ENCODE results near the gene AOC1. TPM values are rescaled to one million over a fixed set of nuclear protein-coding genes. Genes with fewer than 3 reads are reported as not detected.
"Not testable (repeated sequence)": the region's sequence is repeated elsewhere in the genome, so short reads cannot be mapped to it uniquely, and the experiment has no call there.

The AOC1 gene
- total RNA-seq, 1 experiment from 2014 or later = not detected

DNA sequence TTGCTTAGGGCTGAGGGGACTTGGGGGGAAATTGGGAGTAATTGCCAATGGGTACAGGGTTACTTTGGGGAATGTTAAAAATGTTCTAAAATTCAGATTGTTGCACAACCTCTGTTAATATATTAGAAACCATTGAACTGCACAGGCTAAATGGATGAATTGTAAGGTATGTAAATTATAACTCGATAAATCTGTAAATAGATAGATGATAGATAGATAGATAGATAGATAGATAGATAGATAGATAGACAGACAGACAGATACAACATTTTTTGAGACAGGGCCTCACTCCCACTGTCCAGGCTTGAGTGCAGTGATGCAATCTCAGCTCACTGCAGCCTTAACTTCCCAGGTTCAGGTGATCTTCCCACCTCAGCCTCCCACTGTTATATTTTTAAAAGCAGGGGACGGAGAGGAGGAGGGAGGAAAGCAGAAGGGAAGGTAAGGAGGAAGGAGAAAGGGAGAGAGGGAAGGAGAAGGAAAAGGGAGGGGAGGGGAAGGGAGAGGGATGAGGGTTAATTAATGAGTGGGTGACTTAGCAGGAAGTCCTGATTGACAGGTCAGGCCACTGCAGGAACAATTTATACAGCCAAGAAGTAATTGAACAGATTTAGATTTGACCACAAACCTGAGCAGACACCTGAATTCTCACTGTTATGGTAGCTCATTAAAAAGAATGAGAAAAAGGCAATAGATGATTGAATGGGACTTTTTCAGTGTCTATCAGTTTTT, 38.7 kb downstream of the AOC1 start:
- no peak for DNase-seq (ENCODE audit: extremely low read depth, low read depth)

DNA sequence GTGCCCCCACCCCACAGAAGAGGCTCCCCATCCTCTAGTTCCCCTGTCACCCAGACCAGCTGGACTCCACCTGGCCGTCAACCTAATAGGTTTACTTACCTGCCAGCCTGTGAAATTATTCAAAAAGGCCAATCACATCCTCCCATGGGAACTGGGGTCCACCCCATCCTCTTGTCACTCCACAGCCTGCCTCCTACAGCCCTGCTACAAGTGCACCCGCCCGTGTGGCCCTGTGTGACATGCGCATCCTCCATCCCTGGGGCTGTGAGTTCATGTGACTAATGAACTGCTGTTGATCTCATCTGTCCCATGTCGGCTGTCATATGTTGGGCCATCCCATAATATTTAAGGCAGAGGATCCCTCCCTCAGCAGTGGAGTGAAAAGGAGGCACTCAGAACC, 39.4 kb downstream of the AOC1 start:
- no peak for DNase-seq (ENCODE audit: extremely low read depth, low read depth)

DNA sequence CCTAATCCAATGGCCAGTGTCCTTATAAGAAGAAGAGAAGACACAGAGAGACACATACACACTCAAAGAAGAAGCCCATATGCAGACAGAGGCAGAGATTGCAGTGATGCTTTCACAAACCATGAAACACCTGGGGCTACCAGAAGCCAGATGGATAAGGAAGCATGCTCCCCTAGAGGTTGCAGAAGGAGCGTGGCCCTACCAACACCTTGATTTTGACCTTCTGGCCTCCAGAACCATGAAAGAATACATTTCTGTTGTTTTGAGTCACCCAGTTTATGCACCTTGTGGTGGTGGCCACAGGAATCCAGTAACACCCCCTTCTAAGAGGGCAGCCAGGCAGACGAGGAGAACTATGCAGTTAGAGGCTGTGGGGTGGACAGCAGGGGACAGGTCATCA, 43.5 kb downstream of the AOC1 start:
- DNase-seq (ENCODE audit: extremely low read depth, low read depth) = no peak

DNA sequence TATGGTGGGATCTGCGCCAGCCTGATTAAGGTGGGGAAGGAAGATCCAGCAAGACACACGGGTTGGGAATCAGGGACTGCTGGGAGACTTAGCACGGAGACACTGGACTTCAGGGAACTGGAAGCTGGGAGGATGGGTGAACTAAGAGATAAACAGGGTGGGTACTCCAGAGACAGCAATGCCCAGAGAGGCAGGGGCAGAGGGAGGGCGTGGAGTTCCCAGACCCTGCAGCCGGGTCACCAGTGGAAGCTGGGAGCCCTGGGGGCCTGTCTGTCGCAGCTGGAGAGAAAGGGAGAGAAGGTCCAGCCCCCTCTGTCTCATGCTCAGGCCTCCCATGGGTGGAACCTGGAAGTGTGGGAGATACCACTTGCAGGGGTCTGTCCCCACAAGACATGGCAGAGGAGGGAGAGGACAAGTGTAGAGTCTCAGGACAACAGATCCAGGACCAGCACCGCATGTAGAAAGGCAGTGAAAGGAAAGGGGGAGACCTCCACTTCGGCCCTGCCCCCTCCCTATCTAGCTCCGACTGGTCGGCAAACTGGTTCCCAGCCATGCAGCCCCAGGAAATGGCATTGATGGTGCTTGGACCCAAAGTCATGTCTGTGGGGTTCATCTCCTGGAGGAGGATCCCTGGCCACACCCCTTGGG, 44.4 kb downstream of the AOC1 start:
- no peak for DNase-seq (ENCODE audit: extremely low read depth, low read depth)

DNA sequence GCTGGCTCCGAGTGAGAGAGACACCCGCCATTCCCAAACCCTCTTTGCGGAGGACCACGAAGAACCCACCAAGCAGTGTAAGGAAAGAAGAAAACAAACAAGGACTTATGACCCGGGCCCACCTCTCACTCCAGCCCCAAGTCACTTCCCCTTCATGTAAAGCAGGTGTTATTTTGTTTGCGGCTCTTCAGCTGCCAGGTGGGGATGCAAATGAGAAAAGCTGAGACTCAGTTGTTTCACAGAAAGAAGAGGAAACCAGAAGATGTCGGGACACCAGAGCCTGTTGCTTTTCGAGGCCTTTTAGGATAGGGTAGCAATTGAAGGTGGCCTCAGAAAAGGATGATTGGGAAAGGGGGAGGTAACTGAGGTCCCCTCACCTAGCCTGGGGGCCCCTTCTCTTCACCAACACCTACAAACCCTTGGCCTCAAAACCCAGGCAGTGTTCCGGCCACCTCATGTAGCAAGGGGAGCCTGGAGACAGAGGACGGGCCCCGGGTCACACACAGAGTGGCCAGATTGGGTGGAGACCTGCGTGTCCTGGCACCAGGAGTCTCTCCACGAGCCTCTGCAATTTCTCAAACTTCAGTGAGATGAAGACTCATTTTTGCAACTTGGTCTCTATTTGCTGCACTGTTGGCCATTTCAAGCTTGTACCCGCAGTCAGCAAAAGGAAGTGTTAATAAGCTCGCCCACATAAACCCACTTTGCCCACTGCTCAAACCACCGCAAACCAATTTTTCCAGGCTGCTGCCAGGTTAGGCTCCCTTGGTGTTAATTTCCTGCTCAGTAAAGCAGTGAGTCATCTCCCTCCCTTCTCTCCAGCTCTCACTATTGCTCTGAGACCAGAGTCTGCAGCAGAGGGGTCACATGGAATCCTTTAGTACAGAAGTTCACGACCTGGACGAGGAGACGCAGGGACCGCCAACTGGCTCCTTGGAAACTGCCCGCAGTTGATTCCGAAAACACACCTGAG, 45.5 kb downstream of the AOC1 start:
- DNase-seq (ENCODE audit: extremely low read depth, low read depth) = no peak

DNA sequence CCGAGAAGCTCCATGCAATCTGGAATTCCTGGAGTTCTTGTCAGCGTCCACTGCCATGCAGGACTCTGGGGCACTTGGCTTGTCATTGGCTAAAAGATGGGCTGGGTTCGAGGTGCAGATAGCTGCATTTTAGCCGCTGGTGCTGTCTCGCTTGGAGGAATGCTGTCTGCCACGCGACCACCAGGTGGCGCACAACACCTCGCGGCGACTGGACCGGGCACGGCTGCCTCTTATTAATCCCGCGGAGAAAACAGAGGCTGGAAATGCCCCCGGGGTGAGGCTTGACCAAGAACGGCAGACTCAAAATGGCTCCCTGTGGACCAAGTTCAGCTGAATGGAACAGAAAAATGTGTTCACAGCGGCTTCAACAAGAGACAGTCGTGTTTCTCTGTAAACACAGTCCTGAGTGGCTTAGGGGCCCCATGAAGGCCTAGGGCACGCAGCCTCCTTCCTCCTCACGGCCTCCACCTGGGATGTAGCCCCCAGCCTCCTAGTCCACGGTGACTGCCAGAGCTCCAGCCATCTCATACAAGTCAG, 46.2 kb downstream of the AOC1 start:
- peak; percentile 38 for DNase-seq (ENCODE audit: extremely low read depth, low read depth)

DNA sequence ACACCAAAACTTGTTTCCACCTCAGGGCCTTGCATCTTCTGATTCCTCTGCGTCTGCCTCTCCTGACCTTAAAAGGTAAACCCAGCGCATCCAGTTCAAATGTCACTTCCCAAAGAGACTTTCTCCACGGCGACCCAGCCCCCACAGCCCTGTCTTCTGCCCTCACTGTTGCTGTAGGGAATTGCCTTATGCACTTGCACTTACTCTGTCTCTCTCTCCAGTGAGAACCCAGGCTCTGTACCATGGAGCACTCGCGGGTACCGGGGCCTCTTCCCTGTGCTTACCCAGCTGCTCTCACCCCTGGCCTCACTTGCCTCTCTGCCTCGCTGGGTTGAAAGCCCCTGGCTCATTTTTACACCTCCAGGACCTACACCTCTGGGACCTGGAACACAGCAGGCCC, 48.4 kb downstream of the AOC1 start:
- no peak for DNase-seq (ENCODE audit: extremely low read depth, low read depth)

DNA sequence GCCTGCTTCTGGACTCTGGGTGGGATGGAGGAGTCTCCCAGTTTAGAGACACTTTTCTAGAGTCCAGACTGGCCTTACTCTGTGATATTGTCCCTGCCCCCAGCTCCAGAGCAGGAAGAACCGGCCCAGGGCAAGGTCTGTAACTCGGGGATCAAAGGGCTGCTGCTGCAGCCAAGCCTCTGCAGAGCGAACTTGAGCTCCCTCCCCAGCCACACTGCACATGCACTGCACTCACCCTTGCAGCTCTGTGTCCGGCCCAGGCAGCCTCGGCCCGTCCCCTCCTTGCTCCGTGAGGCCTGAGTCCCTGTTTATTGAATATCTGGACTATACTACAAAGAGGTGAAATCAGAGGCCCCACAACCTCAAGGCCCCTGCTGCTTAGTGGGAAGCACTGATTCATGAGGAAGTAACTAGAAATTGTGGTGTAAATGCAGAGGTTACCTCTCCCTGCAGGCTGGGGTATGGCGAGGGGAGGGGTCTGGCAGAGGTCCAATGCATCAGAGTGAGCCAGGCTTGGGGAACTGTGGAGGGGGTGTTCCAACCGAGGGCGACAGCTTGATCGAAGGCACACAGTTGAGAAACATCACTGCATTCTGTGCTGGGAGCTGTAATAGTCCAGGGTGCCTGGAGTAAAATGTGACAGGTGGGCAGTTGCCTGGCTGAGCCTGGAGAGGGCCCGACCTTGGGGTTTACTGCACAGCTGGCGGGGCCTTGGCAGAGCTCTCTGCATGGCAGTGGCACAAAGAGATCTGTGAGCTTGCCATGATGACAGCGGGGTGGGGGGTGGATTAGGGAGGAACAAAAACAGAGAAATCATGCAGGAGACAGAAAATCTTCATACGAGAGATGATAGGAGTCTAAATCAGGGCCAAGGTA, 49.1 kb downstream of the AOC1 start:
- no peak for DNase-seq (ENCODE audit: extremely low read depth, low read depth)

DNA sequence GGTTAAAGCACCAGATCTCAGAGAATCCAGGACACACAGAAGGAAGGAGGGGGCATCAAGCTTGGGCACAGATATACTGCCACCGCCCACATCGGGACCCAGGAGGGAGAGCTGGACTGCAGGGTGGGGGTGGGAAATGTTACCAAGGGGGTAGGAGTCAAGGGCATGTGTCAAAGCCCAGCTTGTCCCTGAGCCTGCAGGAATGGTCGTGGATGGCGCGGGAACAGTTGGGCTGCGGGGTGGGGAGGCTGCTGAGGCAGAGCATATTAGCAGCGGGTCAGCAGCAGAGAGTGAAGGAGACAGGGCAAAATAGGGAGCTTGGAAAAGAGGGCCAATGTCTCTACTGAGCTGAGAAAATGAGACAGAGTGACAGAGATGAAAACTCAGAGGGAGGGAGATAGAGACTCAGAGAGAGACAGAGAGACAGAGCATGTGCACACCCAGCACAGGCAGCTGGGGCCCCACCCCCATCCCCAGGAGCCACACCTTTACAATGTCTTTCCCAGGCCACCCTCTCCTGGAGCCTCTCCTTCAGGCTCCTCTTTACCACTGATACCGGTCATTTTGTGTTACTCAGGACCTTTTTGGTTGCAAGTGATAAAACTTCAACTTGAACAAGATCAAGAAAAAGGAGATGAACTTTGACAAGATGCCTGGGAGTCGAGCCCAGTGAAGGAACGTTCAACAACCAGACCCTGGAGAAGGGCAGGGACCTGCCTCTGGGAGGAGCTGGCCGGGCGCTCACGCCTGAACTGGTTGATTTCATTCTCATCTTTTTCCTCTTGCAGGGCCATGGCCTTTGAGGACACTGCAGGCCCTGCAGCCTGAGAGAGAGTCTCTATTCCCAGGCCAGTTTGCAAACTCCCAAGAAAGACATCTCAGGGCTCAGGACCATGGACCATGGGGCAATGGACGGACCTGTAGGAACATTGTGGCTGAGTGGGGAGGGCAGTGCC, 50.0 kb downstream of the AOC1 start:
- no peak for DNase-seq (ENCODE audit: extremely low read depth, low read depth)

DNA sequence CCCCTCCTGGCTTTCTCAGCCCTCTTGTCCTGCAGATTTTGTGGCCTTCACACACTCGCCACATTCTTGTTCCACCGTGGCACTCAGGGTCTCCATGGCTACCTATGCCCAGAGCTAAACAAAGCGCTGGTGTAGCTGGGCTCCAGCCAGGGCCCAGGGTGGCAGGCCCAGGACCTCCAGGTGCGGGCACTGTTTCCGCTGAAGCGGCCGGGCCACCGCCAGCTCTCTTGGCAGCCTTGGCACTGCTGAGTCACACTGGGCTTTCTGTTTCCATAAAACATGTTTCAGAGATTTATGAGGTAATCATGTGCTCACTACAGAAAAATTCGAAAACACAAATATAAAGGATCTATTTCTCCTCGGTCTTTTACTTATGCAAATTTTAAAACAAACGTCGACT, 51.3 kb downstream of the AOC1 start:
- DNase-seq (ENCODE audit: extremely low read depth, low read depth) = no peak

DNA sequence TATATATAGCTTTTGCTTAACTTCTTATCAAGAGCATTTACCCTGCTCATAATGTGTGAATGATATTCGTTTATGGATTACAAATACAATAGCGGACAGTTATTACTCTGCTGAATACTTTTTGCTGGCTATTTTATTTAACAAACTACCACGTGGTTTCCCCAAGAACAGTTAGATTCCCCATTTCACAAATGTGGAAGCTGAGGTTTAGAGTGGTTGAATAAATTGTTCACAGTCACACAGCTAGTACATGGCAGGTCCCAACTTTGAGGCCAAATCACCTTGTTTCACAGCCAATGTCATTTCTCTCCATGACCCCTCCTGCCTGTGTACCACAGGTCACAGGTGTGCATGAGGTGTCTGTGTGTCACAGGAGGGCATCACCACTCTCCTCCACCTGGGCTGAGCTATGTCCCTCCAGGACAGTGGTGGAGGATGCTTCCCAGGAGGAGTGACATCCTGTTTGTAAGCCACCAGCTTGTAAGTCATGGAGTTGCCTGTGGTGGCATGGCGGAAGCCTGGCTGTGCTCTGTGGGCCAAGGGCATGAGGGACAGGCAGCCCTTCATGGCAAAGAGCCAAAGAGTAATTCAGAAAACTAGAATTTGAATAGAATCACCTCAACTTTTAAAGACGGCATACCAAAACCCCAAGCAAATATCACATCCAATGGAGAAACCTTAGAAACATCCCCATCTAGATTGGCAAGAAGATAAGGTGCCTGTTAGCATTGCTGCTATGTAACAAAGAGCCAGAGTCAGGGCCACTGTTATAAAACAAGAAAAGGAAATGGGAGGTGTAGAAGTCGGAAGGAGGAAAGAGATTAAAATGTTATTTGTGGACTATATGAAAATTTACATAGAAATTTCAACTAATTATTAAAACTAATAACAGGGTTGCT, 51.9 kb downstream of the AOC1 start:
- no peak for DNase-seq (ENCODE audit: extremely low read depth, low read depth)

DNA sequence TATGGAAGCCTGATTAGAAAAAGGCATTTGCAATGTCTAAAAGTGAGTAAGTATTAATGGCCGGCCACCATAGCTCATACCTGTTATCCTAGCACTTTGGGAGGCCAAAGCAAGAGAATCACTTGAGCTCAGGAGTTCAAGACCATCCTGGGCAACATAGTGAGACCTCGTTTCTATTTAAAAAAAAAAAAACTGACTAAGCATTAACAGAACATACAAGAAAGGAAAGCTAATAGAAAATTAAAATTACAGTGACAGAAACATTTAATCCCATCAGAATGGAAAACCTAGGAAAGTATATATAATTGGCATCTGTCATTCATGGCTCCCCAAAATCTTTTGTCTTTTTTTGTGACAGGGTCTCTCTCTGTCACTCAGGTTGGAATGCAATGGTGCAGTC, 55.9 kb downstream of the AOC1 start:
- no peak for DNase-seq (ENCODE audit: extremely low read depth, low read depth)

DNA sequence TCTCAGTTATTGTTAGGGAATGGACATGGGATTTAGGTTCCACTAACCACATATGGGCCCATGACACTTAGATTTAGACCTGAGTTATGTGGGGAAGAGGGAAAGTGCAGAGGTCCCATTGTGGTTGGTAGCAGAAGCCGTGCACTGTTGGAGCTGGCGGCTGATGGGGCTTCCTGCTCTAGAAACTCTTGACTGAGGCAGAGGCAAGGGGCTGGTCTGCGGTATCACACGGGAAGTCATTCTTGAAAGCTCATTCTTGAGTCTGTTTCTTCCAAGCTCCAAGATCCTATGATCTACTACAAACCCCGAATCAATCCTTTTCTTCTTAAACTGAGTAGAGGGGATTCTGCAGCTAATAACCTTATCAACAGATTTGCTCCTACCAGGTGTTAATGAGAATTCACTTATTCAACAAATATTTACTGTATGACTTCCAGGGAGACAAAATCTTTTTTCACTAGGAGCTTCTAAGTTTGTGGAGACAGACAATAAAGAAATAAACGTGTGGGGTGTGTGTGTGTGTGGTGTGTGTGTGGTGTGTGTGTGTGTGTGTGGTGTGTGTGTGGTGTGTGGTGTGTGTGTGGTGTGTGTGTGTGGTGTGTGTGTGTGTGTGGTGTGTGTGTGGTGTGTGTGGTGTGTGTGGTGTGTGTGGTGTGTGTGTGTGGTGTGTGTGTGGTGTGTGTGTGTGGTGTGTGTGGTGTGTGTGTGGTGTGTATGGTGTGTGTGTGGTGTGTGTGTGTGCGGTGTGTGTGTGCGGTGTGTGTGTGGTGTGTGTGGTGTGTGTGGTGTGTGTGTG, 57.1 kb downstream of the AOC1 start:
- DNase-seq (ENCODE audit: extremely low read depth, low read depth) = no peak

DNA sequence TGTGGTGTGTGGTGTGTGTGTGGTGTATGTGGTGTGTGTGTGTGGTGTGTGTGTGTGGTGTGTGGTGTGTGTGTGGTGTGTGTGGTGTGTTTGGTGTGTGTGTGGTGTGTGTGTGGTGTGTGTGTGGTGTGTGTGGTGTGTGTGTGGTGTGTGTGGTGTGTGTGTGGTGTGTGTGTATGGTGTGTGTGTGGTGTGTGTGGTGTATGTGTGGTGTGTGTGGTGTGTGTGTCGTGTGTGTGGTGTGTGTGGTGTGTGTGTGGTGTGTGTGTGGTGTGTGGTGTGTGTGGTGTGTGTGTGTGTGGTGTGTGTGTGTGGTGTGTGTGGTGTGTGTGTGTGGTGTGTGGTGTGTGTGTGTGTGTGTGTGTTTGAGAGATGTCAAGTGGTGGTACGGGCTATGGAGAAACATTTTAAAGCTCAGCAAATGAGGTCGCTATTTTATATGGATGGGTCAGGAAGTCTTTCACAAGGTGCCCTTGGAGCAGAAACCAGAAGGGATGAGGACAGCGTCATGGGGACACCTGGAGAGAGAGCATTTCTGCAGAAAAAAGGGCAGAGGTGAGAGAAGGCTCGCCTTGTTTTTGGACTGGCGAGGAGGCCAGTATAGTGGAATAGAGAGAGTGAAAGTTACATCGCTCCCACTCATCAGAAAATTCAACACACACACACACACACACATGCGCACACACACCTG, 58.1 kb downstream of the AOC1 start:
- not testable (repeated sequence) for DNase-seq (ENCODE audit: extremely low read depth, low read depth)

DNA sequence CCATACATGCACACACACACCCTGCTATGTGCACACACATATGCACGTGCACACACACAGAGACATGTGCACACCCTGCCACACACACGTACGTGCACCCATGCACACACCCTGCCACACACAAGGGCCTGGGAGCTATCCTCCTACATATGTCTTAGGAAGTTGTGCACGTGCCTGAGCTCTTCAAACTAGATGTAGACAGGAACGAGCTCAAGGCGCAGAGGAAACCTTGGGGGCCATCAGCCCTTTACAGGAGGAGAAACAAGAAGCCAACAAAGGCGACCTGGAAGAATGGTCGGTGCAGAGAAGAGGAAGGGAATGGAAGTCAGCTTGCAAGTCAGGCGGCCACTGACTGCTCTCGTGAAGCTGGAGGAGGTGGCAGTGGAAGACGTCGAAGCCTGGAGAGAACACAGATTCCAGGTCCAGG, 58.7 kb downstream of the AOC1 start:
- no peak for DNase-seq (ENCODE audit: extremely low read depth, low read depth)
